ENCODE measurements around the gene CTDSPL.
"Not testable (repeated sequence)": the region's sequence is repeated elsewhere in the genome, so short reads cannot be mapped to it uniquely, and the experiment has no call there.

Gene CTDSPL

GRCh38 chr3:37861620-37862041, at the start of gene CTDSPL:
Gene CTDSPL, plus strand, starts transcription at chr3:37861880. Its CDS starts 320 bp downstream, at chr3:37862200.
- no peak for DNase-seq (ENCODE audit: low read depth in 2 of 2, low spot score in 1 of 2)

GRCh38 chr3:37812499-37812896, 49.2 kb upstream of the CTDSPL start:
- no peak for DNase-seq (ENCODE audit: low read depth in 2 of 2, low spot score in 1 of 2)

- DNase-seq (ENCODE audit: low read depth in 2 of 2, low spot score in 1 of 2): no peak
Measured at GRCh38 chr3:37813403-37813802, 48.3 kb upstream of the CTDSPL start.

GRCh38 chr3:37814547-37814946, 47.1 kb upstream of the CTDSPL start:
- no peak for DNase-seq (ENCODE audit: low read depth in 2 of 2, low spot score in 1 of 2)

GRCh38 chr3:37815156-37815555, 46.5 kb upstream of the CTDSPL start:
- not testable (repeated sequence) for DNase-seq (ENCODE audit: low read depth in 2 of 2, low spot score in 1 of 2)

GRCh38 chr3:37816271-37816670, 45.4 kb upstream of the CTDSPL start:
- no peak for DNase-seq (ENCODE audit: low read depth in 2 of 2, low spot score in 1 of 2)

- no peak for DNase-seq (ENCODE audit: low read depth in 2 of 2, low spot score in 1 of 2)
Measured at GRCh38 chr3:37819591-37819990, 42.1 kb upstream of the CTDSPL start.

- no peak for DNase-seq (ENCODE audit: low read depth in 2 of 2, low spot score in 1 of 2)
Measured at GRCh38 chr3:37820286-37820685, 41.4 kb upstream of the CTDSPL start.

- DNase-seq (ENCODE audit: low read depth in 2 of 2, low spot score in 1 of 2): no peak
Measured at GRCh38 chr3:37823189-37823588, 38.5 kb upstream of the CTDSPL start.

- no peak for DNase-seq (ENCODE audit: low read depth in 2 of 2, low spot score in 1 of 2)
Measured at GRCh38 chr3:37824090-37824953, 37.4 kb upstream of the CTDSPL start.

GRCh38 chr3:37824954-37825328, 36.7 kb upstream of the CTDSPL start:
- DNase-seq (ENCODE audit: low read depth in 2 of 2, low spot score in 1 of 2): no peak

- no peak for DNase-seq (ENCODE audit: low read depth in 2 of 2, low spot score in 1 of 2)
Measured at GRCh38 chr3:37825744-37826400, 35.8 kb upstream of the CTDSPL start.

- no peak for DNase-seq (ENCODE audit: low read depth in 2 of 2, low spot score in 1 of 2)
Measured at GRCh38 chr3:37826502-37826901, 35.2 kb upstream of the CTDSPL start.

GRCh38 chr3:37826933-37827332, 34.7 kb upstream of the CTDSPL start:
- DNase-seq (ENCODE audit: low read depth in 2 of 2, low spot score in 1 of 2): no peak

GRCh38 chr3:37832480-37832879, 29.2 kb upstream of the CTDSPL start:
- no peak for DNase-seq (ENCODE audit: low read depth in 2 of 2, low spot score in 1 of 2)

- DNase-seq (ENCODE audit: low read depth in 2 of 2, low spot score in 1 of 2): no peak
Measured at GRCh38 chr3:37833302-37834186, 28.1 kb upstream of the CTDSPL start.

GRCh38 chr3:37836589-37836988, 25.1 kb upstream of the CTDSPL start:
- no peak for DNase-seq (ENCODE audit: low read depth in 2 of 2, low spot score in 1 of 2)

- no peak for DNase-seq (ENCODE audit: low read depth in 2 of 2, low spot score in 1 of 2)
Measured at GRCh38 chr3:37847689-37848088, 14.0 kb upstream of the CTDSPL start.

- no peak for DNase-seq (ENCODE audit: low read depth in 2 of 2, low spot score in 1 of 2)
Measured at GRCh38 chr3:37849146-37849923, 12.3 kb upstream of the CTDSPL start.

GRCh38 chr3:37852097-37852496, 9.6 kb upstream of the CTDSPL start:
- no peak for DNase-seq (ENCODE audit: low read depth in 2 of 2, low spot score in 1 of 2)

- DNase-seq (ENCODE audit: low read depth in 2 of 2, low spot score in 1 of 2): no peak
Measured at GRCh38 chr3:37852771-37853170, 8.9 kb upstream of the CTDSPL start.

Measured in stimulated activated CD8-positive, alpha-beta memory T cell treated with anti-CD3 and anti-CD28 coated beads, Interleukin-4, amount 100 ng/mL, for 4 hours (primary cell).